ENCODE data around the gene A2M. TPM values are rescaled to one million over a fixed set of nuclear protein-coding genes. Genes with fewer than 3 reads are reported as not detected.

The A2M gene
- total RNA-seq, 1 experiment from 2014 or later = not detected

DNA sequence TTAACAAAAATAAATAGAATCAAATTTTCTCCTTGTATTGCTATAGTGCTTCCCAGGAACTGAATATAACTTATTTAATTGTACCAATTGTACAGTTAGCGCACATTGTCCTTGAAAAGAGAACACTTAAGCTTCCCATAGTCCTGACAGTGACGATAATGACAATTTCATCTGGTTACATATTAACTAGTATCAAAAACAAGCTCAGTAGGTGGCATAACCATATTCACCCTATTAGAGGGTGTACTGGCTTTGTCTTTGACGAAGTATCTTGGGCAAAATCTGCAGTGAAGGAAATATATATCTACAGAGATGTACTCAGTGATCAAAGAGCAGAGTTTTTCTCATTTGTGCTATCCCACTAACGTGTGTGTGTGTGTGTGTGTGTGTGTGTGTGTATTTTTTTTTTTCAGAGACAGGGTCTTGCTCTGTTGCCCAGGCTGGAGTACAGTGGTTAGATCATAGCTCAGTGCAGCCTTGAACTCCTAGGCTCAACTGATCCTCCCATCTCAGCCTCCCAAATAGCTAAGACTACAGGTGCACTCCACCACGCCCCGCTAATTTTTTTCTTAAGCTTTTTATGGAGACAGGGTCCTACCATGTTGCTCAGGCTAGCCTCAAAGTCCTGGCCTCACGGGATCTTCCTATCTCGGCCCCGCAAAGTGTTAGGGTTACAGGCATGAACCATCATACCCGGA is 4.9 kb upstream of the A2M start:
- Mint-ChIP-seq H3K4me1 (ENCODE audit: low read depth, unreplicated experiment) (no peaks in the 10 kb centered on the region), H3K9me3 (ENCODE audit: low read depth, unreplicated experiment) (no peaks in the 10 kb centered on the region), H3K36me3 (ENCODE audit: insufficient read depth, unreplicated experiment) (no peaks in the 10 kb centered on the region), H3K27ac (ENCODE audit: unreplicated experiment) (no peak overlapping the region), H3K4me3 (ENCODE audit: low read depth, unreplicated experiment) (no peak overlapping the region), H3K27me3 (ENCODE audit: unreplicated experiment) (no peaks in the 10 kb centered on the region)
- DNase-seq = no peak
- BruUV-seq (replicated peaks) = no TSS peak
- TF ChIP-seq, protein P1, sequence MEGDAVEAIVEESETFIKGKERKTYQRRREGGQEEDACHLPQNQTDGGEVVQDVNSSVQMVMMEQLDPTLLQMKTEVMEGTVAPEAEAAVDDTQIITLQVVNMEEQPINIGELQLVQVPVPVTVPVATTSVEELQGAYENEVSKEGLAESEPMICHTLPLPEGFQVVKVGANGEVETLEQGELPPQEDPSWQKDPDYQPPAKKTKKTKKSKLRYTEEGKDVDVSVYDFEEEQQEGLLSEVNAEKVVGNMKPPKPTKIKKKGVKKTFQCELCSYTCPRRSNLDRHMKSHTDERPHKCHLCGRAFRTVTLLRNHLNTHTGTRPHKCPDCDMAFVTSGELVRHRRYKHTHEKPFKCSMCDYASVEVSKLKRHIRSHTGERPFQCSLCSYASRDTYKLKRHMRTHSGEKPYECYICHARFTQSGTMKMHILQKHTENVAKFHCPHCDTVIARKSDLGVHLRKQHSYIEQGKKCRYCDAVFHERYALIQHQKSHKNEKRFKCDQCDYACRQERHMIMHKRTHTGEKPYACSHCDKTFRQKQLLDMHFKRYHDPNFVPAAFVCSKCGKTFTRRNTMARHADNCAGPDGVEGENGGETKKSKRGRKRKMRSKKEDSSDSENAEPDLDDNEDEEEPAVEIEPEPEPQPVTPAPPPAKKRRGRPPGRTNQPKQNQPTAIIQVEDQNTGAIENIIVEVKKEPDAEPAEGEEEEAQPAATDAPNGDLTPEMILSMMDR (IDR thresholded peaks at IDR 0.05; ENCODE audit: unreplicated experiment) = no peak
- CTCF ChIA-PET = no interaction called here
- intact Hi-C loops (cut with micrococcal nuclease; ENCODE audit: unreplicated experiment) = no loop called here

DNA sequence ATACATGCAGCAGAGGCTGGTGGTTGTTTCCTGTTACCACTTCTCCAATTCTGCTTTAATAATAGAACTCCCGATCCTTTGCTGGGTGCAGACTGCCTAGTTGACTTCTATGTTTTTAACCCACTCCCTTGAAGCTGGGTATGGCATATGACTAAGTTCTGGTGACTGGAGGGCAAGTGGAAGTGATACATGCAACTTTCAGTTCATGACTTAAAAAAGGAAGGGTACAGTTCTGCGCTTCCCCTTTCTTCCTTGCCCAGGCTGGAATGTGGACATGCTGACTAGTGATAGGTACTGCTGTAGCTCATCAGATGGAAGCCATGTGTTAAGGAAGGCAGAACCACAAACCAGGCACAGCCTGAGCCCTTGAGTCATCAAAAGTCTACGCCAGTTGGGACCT is 2.4 kb upstream of the A2M start:
- no peak for DNase-seq
- TF ChIP-seq, protein P1 (IDR thresholded peaks at IDR 0.05; ENCODE audit: unreplicated experiment) = no peak
- no TSS peak for BruUV-seq (replicated peaks)
- Mint-ChIP-seq H3K4me1 (ENCODE audit: low read depth, unreplicated experiment) (no peaks in the 10 kb centered on the region), H3K36me3 (ENCODE audit: insufficient read depth, unreplicated experiment) (no peaks in the 10 kb centered on the region), H3K27ac (ENCODE audit: unreplicated experiment) (no peak overlapping the region), H3K9me3 (ENCODE audit: low read depth, unreplicated experiment) (no peaks in the 10 kb centered on the region), H3K27me3 (ENCODE audit: unreplicated experiment) (no peaks in the 10 kb centered on the region), H3K4me3 (ENCODE audit: low read depth, unreplicated experiment) (no peak overlapping the region)
- CTCF ChIA-PET = no interaction called here
- intact Hi-C loops (cut with micrococcal nuclease; ENCODE audit: unreplicated experiment) = no loop called here

DNA sequence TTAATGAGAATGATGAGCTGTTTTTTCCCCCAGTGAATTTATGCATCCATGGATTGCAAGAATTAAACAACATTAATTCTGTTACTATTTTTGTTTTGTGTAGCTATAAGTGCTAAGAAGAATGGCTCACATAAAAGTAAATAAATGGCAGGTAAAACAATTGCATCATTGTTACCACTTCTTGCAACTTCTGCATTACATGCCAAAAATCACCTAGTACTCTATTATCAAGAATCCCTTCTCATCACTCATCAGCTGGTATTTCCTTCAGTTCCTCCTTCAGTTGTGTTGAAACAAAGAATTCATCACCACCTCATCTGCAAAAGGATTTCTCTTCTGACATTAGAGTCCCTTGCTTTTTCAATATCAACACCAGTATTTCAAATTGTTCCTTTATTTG is 773 bp downstream of the A2M start:
- Mint-ChIP-seq H3K36me3 (ENCODE audit: insufficient read depth, unreplicated experiment) (no peaks in the 10 kb centered on the region), H3K4me3 (ENCODE audit: low read depth, unreplicated experiment) (no peak overlapping the region), H3K27ac (ENCODE audit: unreplicated experiment) (no peak overlapping the region), H3K4me1 (ENCODE audit: low read depth, unreplicated experiment) (no peaks in the 10 kb centered on the region), H3K9me3 (ENCODE audit: low read depth, unreplicated experiment) (no peaks in the 10 kb centered on the region), H3K27me3 (ENCODE audit: unreplicated experiment) (peaks cover 14% of the 10 kb centered on the region)
- TF ChIP-seq, protein P1 (IDR thresholded peaks at IDR 0.05; ENCODE audit: unreplicated experiment) = no peak
- no peak for DNase-seq
- BruUV-seq (replicated peaks) = no TSS peak
- CTCF ChIA-PET = interaction anchor here (0.6 kb wide), 1 partner anchor 203 kb away, joined by 3 read pairs; no protein-coding TSS in a partner anchor
- intact Hi-C loops (cut with micrococcal nuclease; ENCODE audit: unreplicated experiment) = no loop called here

DNA sequence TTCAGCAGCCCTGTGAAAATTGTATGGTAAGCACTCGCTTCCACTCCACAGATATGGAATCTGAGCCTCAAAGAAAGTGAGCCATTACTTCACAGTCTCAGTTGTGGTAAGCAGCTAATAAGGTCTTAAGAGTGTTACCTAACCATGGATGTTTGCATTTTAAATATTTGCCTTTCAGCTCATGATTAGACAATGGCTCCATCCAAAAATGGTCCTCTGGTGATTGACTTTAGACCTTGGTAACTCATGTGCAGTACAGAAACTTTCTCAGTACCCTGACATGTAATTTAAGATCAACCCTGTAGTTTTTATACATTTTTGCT is 1.8 kb downstream of the A2M start:
- no peak for DNase-seq
- no peaks in the 10 kb centered on the region for H3K9me3 Mint-ChIP-seq (ENCODE audit: low read depth, unreplicated experiment)
- no peaks in the 10 kb centered on the region for H3K4me1 Mint-ChIP-seq (ENCODE audit: low read depth, unreplicated experiment)
- no TSS peak for BruUV-seq (replicated peaks)
- TF ChIP-seq, protein P1 (IDR thresholded peaks at IDR 0.05; ENCODE audit: unreplicated experiment) = no peak
- intact Hi-C loops (cut with micrococcal nuclease; ENCODE audit: unreplicated experiment) = no loop called here
- CTCF ChIA-PET = no interaction called here
- H3K36me3 Mint-ChIP-seq (ENCODE audit: insufficient read depth, unreplicated experiment) = no peaks in the 10 kb centered on the region
- H3K4me3 Mint-ChIP-seq (ENCODE audit: low read depth, unreplicated experiment) = no peak overlapping the region
- H3K27me3 Mint-ChIP-seq (ENCODE audit: unreplicated experiment) = peaks cover 14% of the 10 kb centered on the region
- H3K27ac Mint-ChIP-seq (ENCODE audit: unreplicated experiment) = no peak overlapping the region
